Peyer's patch (tissue), 4 donors: ENCODE measurements around the gene KLHL4.

Source experiments
- CTCF ChIP-seq, 6 experiments: fragments of 450-650 bp in 4 of 6; fragments of 200-600 bp in 2 of 6; sonication (generic) in 1 of 6; IDR thresholded peaks; one replicate each; pipeline ENCODE4 v1.5.1; 2017 to 2019; ENCODE audit warnings: antibody characterized with exemption in 6 of 6, mild to moderate bottlenecking in 3 of 6, moderate library complexity in 1 of 6
- POLR2A ChIP-seq, 2 donors: fragments of 450-650 bp; IDR thresholded peaks; one replicate each; pipeline ENCODE4 v1.5.1; 2017; ENCODE audit warnings: antibody characterized with exemption in 2 of 2, mild to moderate bottlenecking in 2 of 2, moderate library complexity in 2 of 2

- TF ChIP-seq CTCF (IDR thresholded peaks at IDR 0.05) (no peak), POLR2A (IDR thresholded peaks at IDR 0.05) (no peak)
These were observed 188.5 kb downstream of the KLHL4 start for GRCh38 chrX:87706134-87706533.
